Stimulated activated CD4-positive, alpha-beta T cell treated with anti-CD3 and anti-CD28 coated beads, Interleukin-4, amount 100 ng/mL, for 48 hours (primary cell): ENCODE results near the gene HNRNPC.
"Not testable (repeated sequence)": the region's sequence is repeated elsewhere in the genome, so short reads cannot be mapped to it uniquely, and the experiment has no call there.

Experiments used
- DNase-seq, 2 donors: peaks; one replicate each; pipeline ENCODE4 v3.0.0-alpha.2; 2020; ENCODE audit warnings: low read depth in 2 of 2

The HNRNPC gene

GRCh38 chr14:21244544-21244943 lies 24.7 kb downstream of the HNRNPC start:
- no peak for DNase-seq

- no peak for DNase-seq
Measured at GRCh38 chr14:21241218-21241819, 27.9 kb downstream of the HNRNPC start.

GRCh38 chr14:21240417-21240816 lies 28.8 kb downstream of the HNRNPC start:
- no peak for DNase-seq

- DNase-seq = no peak
Measured at GRCh38 chr14:21238823-21239518, 30.3 kb downstream of the HNRNPC start.

- DNase-seq = no peak
Measured at GRCh38 chr14:21236948-21237797, 32.1 kb downstream of the HNRNPC start.

- DNase-seq = no peak
Measured at GRCh38 chr14:21234112-21234511, 35.1 kb downstream of the HNRNPC start.

- DNase-seq = no peak
Measured at GRCh38 chr14:21233457-21234076, 35.7 kb downstream of the HNRNPC start.

- DNase-seq = no peak
Measured at GRCh38 chr14:21231020-21231652, 38.1 kb downstream of the HNRNPC start.

GRCh38 chr14:21229821-21230220 lies 39.4 kb downstream of the HNRNPC start:
- DNase-seq = no peak

GRCh38 chr14:21227981-21228380 lies 41.3 kb downstream of the HNRNPC start:
- DNase-seq = no peak

- DNase-seq = no peak
Measured at GRCh38 chr14:21227150-21227549, 42.1 kb downstream of the HNRNPC start.

- DNase-seq = no peak
Measured at GRCh38 chr14:21226467-21226866, 42.8 kb downstream of the HNRNPC start.

GRCh38 chr14:21225164-21225563 lies 44.1 kb downstream of the HNRNPC start:
- DNase-seq = not testable (repeated sequence)

- no peak for DNase-seq
Measured at GRCh38 chr14:21220874-21221477, 48.3 kb downstream of the HNRNPC start.

GRCh38 chr14:21219561-21220111 lies 49.6 kb downstream of the HNRNPC start:
- no peak for DNase-seq

- DNase-seq = no peak
Measured at GRCh38 chr14:21219120-21219519, 50.1 kb downstream of the HNRNPC start.

GRCh38 chr14:21215879-21216251 lies 53.4 kb downstream of the HNRNPC start:
- no peak for DNase-seq

- DNase-seq = no peak
Measured at GRCh38 chr14:21215130-21215878, 53.9 kb downstream of the HNRNPC start.

- no peak for DNase-seq
Measured at GRCh38 chr14:21213652-21214051, 55.6 kb downstream of the HNRNPC start.

- not testable (repeated sequence) for DNase-seq
Measured at GRCh38 chr14:21212824-21213223, 56.4 kb downstream of the HNRNPC start.
